KOPT-K1 (cell line): ENCODE data around the gene SHF.
"Not testable (repeated sequence)": the region's sequence is repeated elsewhere in the genome, so short reads cannot be mapped to it uniquely, and the experiment has no call there.

ENCODE experiments used
- H3K27ac ChIP-seq: fragments of 200-600 bp; sonication (generic); 2 replicates; pipeline ENCODE4 v1.5.1; 2016; ENCODE audit warnings: antibody characterized with exemption, mild to moderate bottlenecking, low read depth, low read length; ENCODE audit not compliant: poor library complexity, severe bottlenecking
- H3K36me3 ChIP-seq: fragments of 200-600 bp; sonication (generic); 2 replicates; pipeline ENCODE4 v1.5.1; 2017; ENCODE audit warnings: antibody characterized with exemption, mild to moderate bottlenecking, low read length, moderate library complexity; ENCODE audit not compliant: insufficient read depth
- H3K9me3 ChIP-seq: fragments of 200-600 bp; sonication (generic); 2 replicates; pipeline ENCODE4 v1.5.1; 2017; ENCODE audit warnings: antibody characterized with exemption, low read length, mild to moderate bottlenecking; ENCODE audit not compliant: insufficient read depth, poor library complexity, severe bottlenecking

The SHF gene

GRCh38 chr15:45148076-45149059 lies 39.4 kb downstream of the SHF start:
- Histone ChIP-seq H3K27ac (no peak overlapping the region), H3K9me3 (no peaks in the 10 kb centered on the region)

GRCh38 chr15:45147606-45148005 lies 40.2 kb downstream of the SHF start:
- Histone ChIP-seq H3K27ac (no peak overlapping the region), H3K36me3 (no peaks in the 10 kb centered on the region), H3K9me3 (no peaks in the 10 kb centered on the region)

More at GRCh38 chr15:45148076-45149059, 39.4 kb downstream of the SHF start:
- H3K36me3 ChIP-seq, result no peaks in the 10 kb centered on the region

GRCh38 chr15:45146405-45146804 lies 41.4 kb downstream of the SHF start:
- H3K9me3 ChIP-seq, result no peaks in the 10 kb centered on the region
- no peaks in the 10 kb centered on the region for H3K36me3 ChIP-seq
- H3K27ac ChIP-seq, result no peak overlapping the region

GRCh38 chr15:45144775-45145174 lies 43.0 kb downstream of the SHF start:
- Histone ChIP-seq H3K9me3 (no peaks in the 10 kb centered on the region), H3K27ac (no peak overlapping the region), H3K36me3 (no peaks in the 10 kb centered on the region)

GRCh38 chr15:45143946-45144345 lies 43.8 kb downstream of the SHF start:
- H3K36me3 ChIP-seq, result no peaks in the 10 kb centered on the region
- no peak overlapping the region for H3K27ac ChIP-seq
- H3K9me3 ChIP-seq, result no peaks in the 10 kb centered on the region

GRCh38 chr15:45143056-45143455 lies 44.7 kb downstream of the SHF start:
- Histone ChIP-seq H3K9me3 (no peaks in the 10 kb centered on the region), H3K27ac (no peak overlapping the region), H3K36me3 (no peaks in the 10 kb centered on the region)

- no peak overlapping the region for H3K27ac ChIP-seq
Observed at GRCh38 chr15:45141386-45141785, 46.4 kb downstream of the SHF start.

GRCh38 chr15:45140557-45141250 lies 47.1 kb downstream of the SHF start:
- Histone ChIP-seq H3K27ac (no peak overlapping the region), H3K36me3 (no peaks in the 10 kb centered on the region), H3K9me3 (no peaks in the 10 kb centered on the region)

More at GRCh38 chr15:45141386-45141785, 46.4 kb downstream of the SHF start:
- no peaks in the 10 kb centered on the region for H3K36me3 ChIP-seq
- H3K9me3 ChIP-seq, result no peaks in the 10 kb centered on the region

- Histone ChIP-seq H3K27ac (no peak overlapping the region), H3K9me3 (no peaks in the 10 kb centered on the region), H3K36me3 (no peaks in the 10 kb centered on the region)
Observed at GRCh38 chr15:45139770-45140169, 48.0 kb downstream of the SHF start.

GRCh38 chr15:45138814-45139765 lies 48.7 kb downstream of the SHF start:
- Histone ChIP-seq H3K27ac (no peak overlapping the region), H3K36me3 (no peaks in the 10 kb centered on the region), H3K9me3 (no peaks in the 10 kb centered on the region)

GRCh38 chr15:45137703-45138102 lies 50.1 kb downstream of the SHF start:
- Histone ChIP-seq H3K9me3 (no peaks in the 10 kb centered on the region), H3K36me3 (no peaks in the 10 kb centered on the region), H3K27ac (no peak overlapping the region)

GRCh38 chr15:45136378-45136764 lies 51.4 kb downstream of the SHF start:
- no peaks in the 10 kb centered on the region for H3K36me3 ChIP-seq
- H3K27ac ChIP-seq, result no peak overlapping the region
- H3K9me3 ChIP-seq, result no peaks in the 10 kb centered on the region

GRCh38 chr15:45135705-45136377 lies 51.9 kb downstream of the SHF start:
- not testable (repeated sequence) for H3K27ac ChIP-seq, H3K9me3 ChIP-seq, H3K36me3 ChIP-seq
